IPS-18c (cell line): ENCODE results near the gene KCNQ5.
"Not testable (repeated sequence)": the region's sequence is repeated elsewhere in the genome, so short reads cannot be mapped to it uniquely, and the experiment has no call there.

Experiments
- H3K4me3 ChIP-seq: 2 replicates; pipeline ENCODE4 v1.7.0; 2013; ENCODE audit warnings: low read depth, mild to moderate bottlenecking, low read length, moderate library complexity; ENCODE audit not compliant: insufficient read depth
- H3K9me3 ChIP-seq: one replicate; pipeline ENCODE4 v1.6.1; 2013; ENCODE audit warnings: mild to moderate bottlenecking, low read length, moderate library complexity; ENCODE audit not compliant: control insufficient read depth, insufficient read depth

The KCNQ5 gene

GRCh38 chr6:73152556-73152955 lies 530.7 kb downstream of the KCNQ5 start:
- H3K9me3 ChIP-seq, result no peaks in the 10 kb centered on the region
- H3K4me3 ChIP-seq, result no peak overlapping the region

- Histone ChIP-seq H3K9me3 (no peaks in the 10 kb centered on the region), H3K4me3 (no peak overlapping the region)
Measured at GRCh38 chr6:73152966-73153757, 531.3 kb downstream of the KCNQ5 start.

GRCh38 chr6:73156793-73157767 lies 535.2 kb downstream of the KCNQ5 start:
- Histone ChIP-seq H3K9me3 (no peaks in the 10 kb centered on the region), H3K4me3 (no peak overlapping the region)

GRCh38 chr6:73157870-73158269 lies 536.0 kb downstream of the KCNQ5 start:
- no peaks in the 10 kb centered on the region for H3K9me3 ChIP-seq
- no peak overlapping the region for H3K4me3 ChIP-seq

- H3K9me3 ChIP-seq, result no peaks in the 10 kb centered on the region
- no peak overlapping the region for H3K4me3 ChIP-seq
Measured at GRCh38 chr6:73169111-73169510, 547.2 kb downstream of the KCNQ5 start.

- Histone ChIP-seq H3K4me3 (no peak overlapping the region), H3K9me3 (no peaks in the 10 kb centered on the region)
Measured at GRCh38 chr6:73169633-73170032, 547.8 kb downstream of the KCNQ5 start.

GRCh38 chr6:73174646-73175045 lies 552.8 kb downstream of the KCNQ5 start:
- no peaks in the 10 kb centered on the region for H3K9me3 ChIP-seq
- H3K4me3 ChIP-seq, result no peak overlapping the region

GRCh38 chr6:73176057-73176456 lies 554.2 kb downstream of the KCNQ5 start:
- Histone ChIP-seq H3K9me3 (no peaks in the 10 kb centered on the region), H3K4me3 (no peak overlapping the region)

- H3K4me3 ChIP-seq, result no peak overlapping the region
- no peaks in the 10 kb centered on the region for H3K9me3 ChIP-seq
Measured at GRCh38 chr6:73177221-73177944, 555.5 kb downstream of the KCNQ5 start.

- H3K4me3 ChIP-seq, result no peak overlapping the region
Measured at GRCh38 chr6:73180076-73180738, 558.3 kb downstream of the KCNQ5 start.

GRCh38 chr6:73180763-73181619 lies 559.1 kb downstream of the KCNQ5 start:
- Histone ChIP-seq H3K4me3 (no peak overlapping the region), H3K9me3 (no peaks in the 10 kb centered on the region)

More at GRCh38 chr6:73180076-73180738, 558.3 kb downstream of the KCNQ5 start:
- no peaks in the 10 kb centered on the region for H3K9me3 ChIP-seq

GRCh38 chr6:73182021-73182607 lies 560.2 kb downstream of the KCNQ5 start:
- no peaks in the 10 kb centered on the region for H3K9me3 ChIP-seq
- no peak overlapping the region for H3K4me3 ChIP-seq

- H3K4me3 ChIP-seq, H3K9me3 ChIP-seq: not testable (repeated sequence)
Measured at GRCh38 chr6:73193302-73193701, 571.4 kb downstream of the KCNQ5 start.

GRCh38 chr6:73194744-73195143 lies 572.9 kb downstream of the KCNQ5 start:
- peaks cover 2% of the 10 kb centered on the region for H3K9me3 ChIP-seq
- no peak overlapping the region for H3K4me3 ChIP-seq

GRCh38 chr6:73200247-73200646 lies 578.4 kb downstream of the KCNQ5 start:
- H3K9me3 ChIP-seq, result peaks cover 2% of the 10 kb centered on the region
- H3K4me3 ChIP-seq, result no peak overlapping the region

GRCh38 chr6:73200735-73201134 lies 578.9 kb downstream of the KCNQ5 start:
- Histone ChIP-seq H3K4me3 (no peak overlapping the region), H3K9me3 (peaks cover 2% of the 10 kb centered on the region)
